Cardiac muscle cell (in vitro differentiated cells and primary cell): ENCODE measurements around the gene UCK2. TPM values are rescaled to one million over a fixed set of nuclear protein-coding genes. Genes with fewer than 3 reads are reported as not detected.

Source experiments
- DNase-seq, 2 donors: peaks; one replicate each; pipeline versions ENCODE4 v3.0.0 to v3.0.0-alpha.2; 2010 to 2017; ENCODE audit warnings: low read depth in 1 of 2, low spot score in 1 of 2
- H3K27ac ChIP-seq: fragments of 200-600 bp; sonication (generic); 2 replicates; pipeline ENCODE4 v1.5.1; 2016
- H3K27me3 ChIP-seq: fragments of 200-600 bp; sonication (generic); 2 replicates; pipeline ENCODE4 v1.6.0; 2016; ENCODE audit warnings: control low read depth
- H3K36me3 ChIP-seq: fragments of 200-600 bp; sonication (generic); 2 replicates; pipeline ENCODE4 v1.5.1; 2016; ENCODE audit warnings: control low read depth
- H3K4me1 ChIP-seq: fragments of 200-600 bp; sonication (generic); 2 replicates; pipeline ENCODE4 v1.8.1; 2017; ENCODE audit warnings: low read depth, mild to moderate bottlenecking, mixed run types
- H3K4me3 ChIP-seq: fragments of 200-600 bp; sonication (generic); 2 replicates; pipeline ENCODE4 v1.5.1; 2016; ENCODE audit warnings: mild to moderate bottlenecking
- H3K9me3 ChIP-seq: fragments of 200-600 bp; sonication (generic); 2 replicates; pipeline ENCODE4 v1.5.1; 2017; ENCODE audit warnings: low read depth, mild to moderate bottlenecking, control low read depth
- CTCF ChIP-seq: IDR thresholded peaks from 2 replicates; pipeline ENCODE4 v1.5.1; 2012; ENCODE audit warnings: low read depth, mild to moderate bottlenecking, low read length
- polyA plus RNA-seq: library from polyadenylated mRNA; unstranded; fragments of >200 nt; fragmentation: Nextera tagmentation; extraction: Ambion mirVana; gene quantifications from 2 replicates; pipeline ENCODE4 v1.2.1, GENCODE V29; 2016
- total RNA-seq: library from RNA; depleted of rRNA; stranded (reverse); fragments of >200 nt; gene quantifications from 2 replicates; pipeline ENCODE4 v1.2.3, GENCODE V29; 2016

The UCK2 gene
- total and polyA plus RNA-seq, 2 experiments from 2014 or later, result 19.0 to 29.6 TPM

- Histone ChIP-seq H3K27ac (no peak overlapping the region), H3K36me3 (no peaks in the 10 kb centered on the region), H3K4me1 (no peaks in the 10 kb centered on the region), H3K9me3 (no peaks in the 10 kb centered on the region), H3K4me3 (no peak overlapping the region), H3K27me3 (peaks cover 6% of the 10 kb centered on the region)
- TF ChIP-seq CTCF, result no peak
- no peak for DNase-seq
These were observed 35.0 kb downstream of the UCK2 start for GRCh38 chr1:165862448-165862847.

GRCh38 chr1:165863346-165863745 is 35.9 kb downstream of the UCK2 start:
- DNase-seq, result no peak
- H3K4me1 ChIP-seq, result no peaks in the 10 kb centered on the region
- no peak overlapping the region for H3K4me3 ChIP-seq
- no peaks in the 10 kb centered on the region for H3K9me3 ChIP-seq
- no peak for TF ChIP-seq CTCF
- no peaks in the 10 kb centered on the region for H3K36me3 ChIP-seq
- peaks cover 6% of the 10 kb centered on the region for H3K27me3 ChIP-seq
- no peak overlapping the region for H3K27ac ChIP-seq

- no peak for DNase-seq
- Histone ChIP-seq H3K4me3 (no peak overlapping the region), H3K9me3 (no peaks in the 10 kb centered on the region), H3K4me1 (no peaks in the 10 kb centered on the region), H3K27me3 (peaks cover 6% of the 10 kb centered on the region), H3K36me3 (no peaks in the 10 kb centered on the region), H3K27ac (no peak overlapping the region)
- no peak for TF ChIP-seq CTCF
These were observed 38.4 kb downstream of the UCK2 start for GRCh38 chr1:165865633-165866340.

GRCh38 chr1:165869343-165869742 is 41.9 kb downstream of the UCK2 start:
- H3K27ac ChIP-seq, result no peak overlapping the region
- H3K4me3 ChIP-seq, result no peak overlapping the region
- TF ChIP-seq CTCF, result peak; percentile 19
- H3K27me3 ChIP-seq, result peaks cover 2% of the 10 kb centered on the region
- no peak for DNase-seq
- no peaks in the 10 kb centered on the region for H3K9me3 ChIP-seq
- H3K4me1 ChIP-seq, result no peaks in the 10 kb centered on the region
- no peaks in the 10 kb centered on the region for H3K36me3 ChIP-seq

GRCh38 chr1:165871311-165872067 is 44.1 kb downstream of the UCK2 start:
- peak; percentile 43 for TF ChIP-seq CTCF
- Histone ChIP-seq H3K27ac (no peak overlapping the region), H3K36me3 (no peaks in the 10 kb centered on the region), H3K4me3 (no peak overlapping the region), H3K4me1 (no peaks in the 10 kb centered on the region), H3K27me3 (no peaks in the 10 kb centered on the region), H3K9me3 (no peaks in the 10 kb centered on the region)
- peak in 1 of 2 donors; percentile 65 for DNase-seq
